Nucleus accumbens (tissue), 56 donors: ENCODE results near the gene CASK.

Source experiments
- DNase-seq, 56 donors: peaks; one replicate each; lab custom pipeline; 2025; lab: John Stamatoyannopoulos, UW

The CASK gene

GRCh38 chrX:41482154-41482850 is 441.1 kb downstream of the CASK start:
- no peak for DNase-seq

DNA sequence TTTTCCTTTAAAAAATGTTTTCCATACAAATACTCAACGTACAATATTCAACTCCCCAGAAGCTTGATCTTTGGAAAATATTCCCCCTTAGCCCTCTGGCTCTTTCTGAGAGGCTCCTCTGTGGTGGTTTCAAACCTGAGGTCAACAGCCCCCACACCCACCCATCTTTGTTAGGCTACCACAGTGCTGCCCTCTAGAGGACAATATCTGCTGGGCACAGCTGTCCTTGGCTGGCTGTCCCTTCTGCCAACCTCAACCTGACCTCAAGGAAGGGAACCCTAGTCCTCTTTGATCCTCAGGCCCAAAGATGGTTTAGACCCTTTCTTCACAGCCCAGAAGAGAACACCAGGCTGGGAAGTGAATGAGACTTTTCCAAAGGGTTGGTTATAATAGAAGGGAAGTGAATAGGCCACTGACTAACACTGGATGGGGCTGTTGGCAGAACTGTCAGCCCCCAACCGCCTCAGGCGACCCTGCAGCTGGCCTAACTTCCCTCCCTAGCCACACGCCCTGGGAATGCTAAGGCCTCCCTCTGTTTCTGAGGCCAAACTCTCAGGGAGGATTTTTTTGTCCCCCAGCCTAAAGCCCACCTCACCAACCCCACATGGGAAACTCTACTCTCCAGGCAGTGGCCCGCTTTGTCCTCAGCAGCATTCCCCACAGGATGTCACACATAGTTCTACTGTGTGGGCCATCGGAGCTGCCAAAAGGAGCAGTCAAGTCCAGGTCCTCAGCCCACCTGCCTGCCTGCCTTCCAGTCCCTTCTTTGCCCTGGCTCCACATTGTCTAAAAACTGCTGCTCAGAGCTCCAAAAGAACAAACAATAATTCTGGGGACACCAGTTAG is 441.9 kb downstream of the CASK start:
- DNase-seq: no peak

GRCh38 chrX:41480508-41481260 is 442.7 kb downstream of the CASK start:
- no peak for DNase-seq

GRCh38 chrX:41478381-41478911 is 444.9 kb downstream of the CASK start:
- peak in 22 of 56 donors; percentile 1 to 60 (median 12) for DNase-seq

- DNase-seq: peak in 5 of 56 donors; percentile 7 to 23 (median 19)
These were observed 447.6 kb downstream of the CASK start for GRCh38 chrX:41475591-41476241.

GRCh38 chrX:41475191-41475590 is 448.2 kb downstream of the CASK start:
- DNase-seq: no peak

DNA sequence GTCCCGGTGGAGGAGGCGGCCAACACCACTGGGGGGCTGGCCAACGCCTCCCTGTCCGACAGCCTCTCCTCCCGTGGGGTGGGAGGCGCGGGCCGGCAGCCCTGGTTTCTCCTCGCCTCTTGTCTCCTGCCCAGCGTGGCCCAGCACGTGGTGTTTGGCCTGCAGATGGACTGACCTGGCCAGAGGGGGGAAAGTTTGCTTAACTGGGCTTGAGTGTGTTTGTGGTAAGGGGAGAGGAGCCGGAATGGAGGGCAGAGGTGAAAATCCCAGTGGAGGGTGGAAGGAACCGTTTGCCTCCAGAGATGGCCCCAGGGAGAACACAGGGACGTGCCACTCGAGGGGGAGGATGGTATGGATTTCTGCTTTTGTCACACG is 448.6 kb downstream of the CASK start:
- DNase-seq: no peak

GRCh38 chrX:41473936-41474725 is 449.2 kb downstream of the CASK start:
- no peak for DNase-seq

- no peak for DNase-seq
These were observed 451.0 kb downstream of the CASK start for GRCh38 chrX:41472231-41472815.

GRCh38 chrX:41471786-41472185 is 451.6 kb downstream of the CASK start:
- DNase-seq: no peak

DNA sequence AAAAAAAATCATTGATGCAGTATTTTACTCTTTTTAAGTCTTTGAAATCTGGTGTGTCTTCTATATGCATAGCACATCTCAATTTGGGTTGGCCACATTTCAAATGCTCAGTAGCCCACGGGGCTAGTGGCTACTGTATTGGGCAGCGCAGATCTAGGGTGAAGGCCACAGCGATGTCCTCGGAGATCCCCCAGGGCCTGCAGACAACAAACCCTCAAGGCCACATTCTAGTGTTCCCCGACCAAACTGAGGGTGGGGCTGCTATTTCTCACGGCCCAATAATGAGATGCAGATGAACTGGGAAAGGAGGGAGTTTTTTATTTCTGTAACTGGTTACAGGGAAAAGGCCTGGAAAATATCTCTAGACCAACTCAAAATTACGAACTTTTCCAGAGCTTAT is 452.6 kb downstream of the CASK start:
- DNase-seq: no peak

GRCh38 chrX:41468647-41469323 is 454.6 kb downstream of the CASK start:
- peak in 2 of 56 donors; percentile 0 to 6 for DNase-seq
